Neural progenitor cell (in vitro differentiated cells): ENCODE data around the gene NALCN.

Experiments
- EZH2 ChIP-seq: fragments of 200-600 bp; sonication (generic); IDR thresholded peaks from 2 replicates; pipeline ENCODE4 v1.6.1; 2017; ENCODE audit warnings: antibody characterized with exemption, mild to moderate bottlenecking, moderate library complexity
- EZH2phosphoT487 ChIP-seq: fragments of 200-600 bp; sonication (generic); IDR thresholded peaks from 2 replicates; pipeline ENCODE4 v1.6.1; 2017; ENCODE audit warnings: antibody characterized with exemption
- TF ChIP-seq, protein P1 (sequence below): fragments of 200-600 bp; sonication (generic); IDR thresholded peaks from 2 replicates; pipeline ENCODE4 v1.5.1; 2017; ENCODE audit warnings: antibody characterized with exemption, mild to moderate bottlenecking

DNA sequence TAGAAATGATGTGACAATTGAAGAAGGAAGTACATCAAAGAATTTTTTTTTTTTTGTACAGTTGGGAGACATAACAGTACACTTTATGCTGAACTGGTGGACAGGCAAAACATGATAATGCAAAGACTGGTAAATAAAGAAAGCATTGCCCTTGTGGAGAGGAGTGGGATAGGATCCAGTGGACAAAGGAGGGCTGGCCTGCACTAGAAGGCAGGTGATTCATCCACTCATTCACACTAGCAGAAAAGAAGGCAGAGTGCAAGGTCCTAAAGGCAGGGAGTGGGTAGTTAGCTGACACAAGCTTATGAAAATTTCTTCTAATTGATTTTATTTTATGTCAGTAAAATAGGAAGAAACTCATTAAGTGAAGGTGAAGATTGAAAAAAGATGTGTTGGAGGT lies 17.6 kb upstream of the NALCN start:
- TF ChIP-seq EZH2phosphoT487 (no peak), EZH2 (no peak)
- TF ChIP-seq, protein P1, sequence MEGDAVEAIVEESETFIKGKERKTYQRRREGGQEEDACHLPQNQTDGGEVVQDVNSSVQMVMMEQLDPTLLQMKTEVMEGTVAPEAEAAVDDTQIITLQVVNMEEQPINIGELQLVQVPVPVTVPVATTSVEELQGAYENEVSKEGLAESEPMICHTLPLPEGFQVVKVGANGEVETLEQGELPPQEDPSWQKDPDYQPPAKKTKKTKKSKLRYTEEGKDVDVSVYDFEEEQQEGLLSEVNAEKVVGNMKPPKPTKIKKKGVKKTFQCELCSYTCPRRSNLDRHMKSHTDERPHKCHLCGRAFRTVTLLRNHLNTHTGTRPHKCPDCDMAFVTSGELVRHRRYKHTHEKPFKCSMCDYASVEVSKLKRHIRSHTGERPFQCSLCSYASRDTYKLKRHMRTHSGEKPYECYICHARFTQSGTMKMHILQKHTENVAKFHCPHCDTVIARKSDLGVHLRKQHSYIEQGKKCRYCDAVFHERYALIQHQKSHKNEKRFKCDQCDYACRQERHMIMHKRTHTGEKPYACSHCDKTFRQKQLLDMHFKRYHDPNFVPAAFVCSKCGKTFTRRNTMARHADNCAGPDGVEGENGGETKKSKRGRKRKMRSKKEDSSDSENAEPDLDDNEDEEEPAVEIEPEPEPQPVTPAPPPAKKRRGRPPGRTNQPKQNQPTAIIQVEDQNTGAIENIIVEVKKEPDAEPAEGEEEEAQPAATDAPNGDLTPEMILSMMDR: no peak
